ENCODE data around the gene EDA2R.
A peak's percentile ranks its signal among the peaks of the same experiment; 100 is the strongest.

Gene EDA2R, protein sequence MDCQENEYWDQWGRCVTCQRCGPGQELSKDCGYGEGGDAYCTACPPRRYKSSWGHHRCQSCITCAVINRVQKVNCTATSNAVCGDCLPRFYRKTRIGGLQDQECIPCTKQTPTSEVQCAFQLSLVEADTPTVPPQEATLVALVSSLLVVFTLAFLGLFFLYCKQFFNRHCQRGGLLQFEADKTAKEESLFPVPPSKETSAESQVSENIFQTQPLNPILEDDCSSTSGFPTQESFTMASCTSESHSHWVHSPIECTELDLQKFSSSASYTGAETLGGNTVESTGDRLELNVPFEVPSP

GRCh38 chrX:66638591-66639500, at the start of gene EDA2R:
Gene EDA2R (minus strand): TSS chrX:66639078. CDS start chrX:66616020, 23,058 bp downstream.
- DNase-seq: peak; percentile 7

- no peak for DNase-seq
These were observed 45.3 kb upstream of the EDA2R start for GRCh38 chrX:66684196-66684595.

DNA sequence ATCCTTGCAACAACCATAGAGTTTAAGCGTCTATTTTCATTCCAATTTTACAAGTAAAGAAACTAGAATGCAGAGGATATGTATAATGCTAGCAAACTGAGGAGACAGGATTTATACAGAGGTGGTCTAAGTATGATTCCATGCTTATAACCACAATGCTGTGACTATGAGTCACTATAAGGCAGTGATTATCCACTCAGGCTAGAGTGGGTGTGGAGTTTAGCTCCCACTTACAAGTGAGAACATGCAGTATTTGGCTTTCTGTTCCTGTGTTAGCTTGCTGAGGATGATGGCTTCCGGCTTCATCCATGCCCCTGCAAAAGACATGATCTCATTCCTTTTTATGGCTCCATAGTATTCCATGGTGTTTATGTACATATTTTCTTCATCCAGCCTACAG, 41.6 kb upstream of the EDA2R start:
- DNase-seq: no peak

GRCh38 chrX:66677430-66677829, 38.6 kb upstream of the EDA2R start:
- no peak for DNase-seq

- no peak for DNase-seq
These were observed 38.1 kb upstream of the EDA2R start for GRCh38 chrX:66676990-66677389.

- no peak for DNase-seq
These were observed 37.5 kb upstream of the EDA2R start for GRCh38 chrX:66676413-66676812.

GRCh38 chrX:66675541-66675940, 36.7 kb upstream of the EDA2R start:
- no peak for DNase-seq

- no peak for DNase-seq
These were observed 35.6 kb upstream of the EDA2R start for GRCh38 chrX:66674506-66674905.

GRCh38 chrX:66672106-66672505, 33.2 kb upstream of the EDA2R start:
- DNase-seq: no peak

- no peak for DNase-seq
These were observed 15.5 kb upstream of the EDA2R start for GRCh38 chrX:66654411-66654810.

- peak; percentile 1 for DNase-seq
These were observed 3.5 kb downstream of the EDA2R start for GRCh38 chrX:66635360-66635759.

DNA sequence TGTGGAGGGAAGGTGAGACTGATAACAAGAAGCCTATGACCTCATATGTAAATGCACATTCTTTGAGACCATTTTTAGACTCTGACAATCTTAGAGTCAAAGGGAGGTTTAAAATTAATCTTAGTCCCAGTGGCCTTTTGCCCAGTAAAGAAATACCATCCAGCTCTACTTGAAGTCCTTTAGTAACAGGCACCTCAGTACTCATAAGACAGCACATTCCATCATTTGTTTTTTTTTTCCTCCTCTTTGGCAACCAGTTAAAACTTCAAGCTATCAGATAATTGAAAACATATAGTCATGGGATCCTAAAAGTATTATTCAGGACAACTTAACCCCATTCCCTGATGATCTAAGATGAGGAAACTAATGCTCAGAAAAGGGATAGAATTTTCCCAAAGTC, 4.6 kb downstream of the EDA2R start:
- DNase-seq: no peak

GRCh38 chrX:66633541-66633940, 5.3 kb downstream of the EDA2R start:
- no peak for DNase-seq

GRCh38 chrX:66632981-66633380, 5.9 kb downstream of the EDA2R start:
- no peak for DNase-seq

- DNase-seq: no peak
These were observed 6.4 kb downstream of the EDA2R start for GRCh38 chrX:66632473-66632872.

DNA sequence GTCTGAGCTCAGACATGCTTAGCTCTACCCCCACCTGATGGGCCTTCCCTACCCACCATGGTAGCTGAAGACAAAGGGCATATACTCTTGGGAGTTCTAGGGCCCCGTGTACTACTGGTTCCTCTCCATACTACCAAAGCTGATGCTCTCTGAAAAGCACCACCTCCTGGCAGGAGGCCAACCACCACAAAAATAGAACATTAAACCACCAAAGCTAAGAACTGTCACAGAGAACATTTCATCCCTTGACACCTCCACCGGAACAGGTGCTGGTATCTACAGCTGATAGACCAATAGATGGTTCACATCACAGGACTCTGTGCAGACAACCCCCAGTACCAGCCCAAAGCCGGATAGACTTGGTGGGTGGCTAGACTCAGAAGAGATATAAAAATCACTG, 13.4 kb downstream of the EDA2R start:
- DNase-seq: no peak

- no peak for DNase-seq
These were observed 16.7 kb downstream of the EDA2R start for GRCh38 chrX:66622209-66622608.

DNA sequence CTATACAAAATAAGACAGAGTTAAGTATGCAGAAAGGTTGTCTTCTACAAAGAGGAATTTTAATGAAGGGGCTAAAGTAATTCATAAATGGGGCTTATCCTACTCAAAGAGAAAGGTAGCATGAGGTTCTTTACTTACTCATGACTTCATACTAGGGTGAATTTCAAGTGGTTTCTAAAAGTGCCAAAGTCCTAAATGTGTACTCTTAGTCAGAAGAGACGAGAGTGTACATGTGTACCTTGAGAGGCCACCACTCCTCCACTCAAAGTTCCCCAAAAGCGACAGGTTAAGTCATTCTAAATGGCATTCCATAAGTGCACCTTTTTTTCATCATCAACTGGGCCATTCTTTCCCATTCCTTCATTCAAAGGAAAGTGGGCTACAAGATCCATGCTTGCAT, 21.9 kb downstream of the EDA2R start:
- DNase-seq: no peak

GRCh38 chrX:66602381-66602938, 36.4 kb downstream of the EDA2R start:
- peak; percentile 0 for DNase-seq

GRCh38 chrX:66601522-66601921, 37.4 kb downstream of the EDA2R start:
- DNase-seq: no peak

DNA sequence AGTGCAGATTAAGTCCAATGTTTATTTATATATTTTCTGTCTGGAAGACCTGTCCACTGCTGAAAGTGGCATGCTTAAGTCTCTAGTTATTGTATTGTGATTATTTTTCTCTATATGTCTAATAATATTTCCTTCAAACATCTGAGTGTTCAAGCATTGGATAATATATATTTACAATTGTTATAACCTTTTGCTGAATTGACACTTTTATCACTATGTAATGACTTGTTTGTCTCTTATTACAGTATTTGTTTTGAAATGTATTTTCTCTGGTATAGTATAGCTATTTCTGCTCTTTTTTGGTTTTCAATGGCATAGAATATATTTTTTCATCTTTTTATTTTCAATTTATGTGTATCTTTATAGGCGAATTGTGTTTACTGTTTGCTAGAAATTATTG, 59.7 kb downstream of the EDA2R start:
- DNase-seq: no peak

- peak; percentile 52 for DNase-seq
These were observed 84.9 kb downstream of the EDA2R start for GRCh38 chrX:66553973-66554372.

- DNase-seq: no peak
These were observed 91.0 kb downstream of the EDA2R start for GRCh38 chrX:66547847-66548369.
